HepG2 (cell line): Measurements from ENCODE around the gene CSTF2. TPM values are rescaled to one million over a fixed set of nuclear protein-coding genes. Genes with fewer than 3 reads are reported as not detected.

Source experiments
- ATAC-seq: fragments of 200-7000 bp; cut with Tn5 transposase; 3 replicates; pipeline ENCODE4 v1.9.1; 2020; ENCODE audit warnings: mild to moderate bottlenecking, moderate library complexity
- BruUV-seq: library from RNA; stranded (reverse); fragments of 400-500 nt; replicated peaks from 2 replicates; lab custom pipeline; 2021; lab: Mats Ljungman, UMichigan
- CTCF ChIA-PET: fragments of 300-600 bp; formaldehyde crosslinking; extraction: SDS; loops from one replicate; lab custom pipeline; 2021; ENCODE audit warnings: low total read pairs, inconsistent platforms, low intra/inter-chr PET ratio; lab: Yijun Ruan, JAX
- POLR2A ChIA-PET: fragments of 350-600 bp; sonication (Branson Sonifier 250); formaldehyde crosslinking; loops from one replicate; lab custom pipeline; 2020; ENCODE audit warnings: antibody characterized with exemption, inconsistent platforms; lab: Yijun Ruan, JAX
- DNase-seq: peaks from one replicate; pipeline ENCODE4 v3.0.0-alpha.2; 2015; ENCODE audit warnings: low spot score
- FAIRE-seq: peaks from 3 replicates; lab custom pipeline; 2011; peaks lifted over from hg19 to GRCh38; lab: Jason Lieb, UNC
- H2AFZ ChIP-seq: one replicate; pipeline ENCODE4 v1.6.1; 2011; ENCODE audit warnings: low read length, inconsistent platforms
- H3K27ac ChIP-seq: fragments of 300-600 bp; 3 replicates; pipeline ENCODE4 v1.8.0; 2011; ENCODE audit warnings: mixed run types, mild to moderate bottlenecking, mixed read lengths, low read length, inconsistent platforms; ENCODE audit not compliant: insufficient read depth; ENCODE audit errors: extremely low read length
- H3K27me3 ChIP-seq, 2 experiments: fragments of 200-600 bp in 1 of 2; 2 replicates in 1 of 2; 3 replicates in 1 of 2; pipeline versions ENCODE4 v1.6.0 to v1.8.0; 2011; ENCODE audit warnings: low read length in 2 of 2, mild to moderate bottlenecking in 2 of 2, moderate library complexity in 2 of 2, inconsistent platforms in 1 of 2; ENCODE audit not compliant: insufficient read depth in 2 of 2, control insufficient read depth in 1 of 2
- H3K36me3 ChIP-seq, 2 experiments: fragments of 200-600 bp in 1 of 2; replicated peaks in 1 of 2; 2 replicates in 1 of 2; 3 replicates in 1 of 2; pipeline versions ENCODE4 v1.5.1 to v1.8.0; 2011; ENCODE audit warnings: low read length in 2 of 2, inconsistent platforms in 1 of 2; ENCODE audit not compliant: insufficient read depth in 2 of 2, control insufficient read depth in 1 of 2
- H3K4me1 ChIP-seq: 2 replicates; pipeline ENCODE4 v1.5.1; 2012; ENCODE audit warnings: low read length, inconsistent platforms; ENCODE audit not compliant: insufficient read depth
- H3K4me2 ChIP-seq: 2 replicates; pipeline ENCODE4 v1.6.0; 2011; ENCODE audit warnings: low read depth, low read length, inconsistent platforms
- H3K4me3 ChIP-seq, 3 experiments: fragments of 200-600 bp in 1 of 3; sonication (generic), shearing (Covaris generic) in 1 of 3; replicated peaks in 1 of 3; 2 replicates each; pipeline ENCODE4 v1.5.1; 2011 to 2016; ENCODE audit warnings: low read length in 3 of 3, inconsistent platforms in 2 of 3, low read depth in 2 of 3, mild to moderate bottlenecking in 2 of 3, control low read depth in 1 of 3, mixed read lengths in 1 of 3; ENCODE audit not compliant: insufficient read depth in 1 of 3
- H3K79me2 ChIP-seq: one replicate; pipeline ENCODE4 v1.6.1; 2011; ENCODE audit warnings: low read length, inconsistent platforms; ENCODE audit not compliant: insufficient read depth
- H3K9ac ChIP-seq: 2 replicates; pipeline ENCODE4 v1.6.0; 2011; ENCODE audit warnings: mild to moderate bottlenecking, low read depth, low read length, inconsistent platforms; ENCODE audit not compliant: insufficient read depth
- H3K9me3 ChIP-seq: 2 replicates; pipeline ENCODE4 v1.5.1; 2012; ENCODE audit warnings: mild to moderate bottlenecking, low read length
- H4K20me1 ChIP-seq: 2 replicates; pipeline ENCODE4 v1.6.0; 2011; ENCODE audit warnings: inconsistent platforms, mild to moderate bottlenecking, low read length, moderate library complexity; ENCODE audit not compliant: insufficient read depth
- FOXA1 ChIP-seq, 2 experiments: fragments of 450-650 bp in 1 of 2; sonication (generic) in 1 of 2; formaldehyde crosslinking in 1 of 2; IDR thresholded peaks; 2 replicates each; pipeline versions ENCODE4 v1.4.0 to v1.6.1; 2016 to 2020; ENCODE audit warnings: missing genetic modification reagents in 1 of 2
- HNRNPH1 ChIP-seq: fragments of 200-400 bp; formaldehyde crosslinking; optimal IDR thresholded peaks from 2 replicates; pipeline ENCODE3; 2017; ENCODE audit warnings: mild to moderate bottlenecking, low read depth, low read length
- HOXA3 ChIP-seq: sonication (generic); formaldehyde crosslinking; IDR thresholded peaks from 2 replicates; pipeline ENCODE4 v1.5.0; 2020; ENCODE audit warnings: missing genetic modification reagents
- HOXA5 ChIP-seq: sonication (generic); formaldehyde crosslinking; IDR thresholded peaks from 2 replicates; pipeline ENCODE4 v1.4.0; 2020; ENCODE audit warnings: missing genetic modification reagents
- MTA1 ChIP-seq: sonication (generic); formaldehyde crosslinking; IDR thresholded peaks from 2 replicates; pipeline ENCODE4 v1.4.0; 2020; ENCODE audit warnings: missing genetic modification reagents, mild to moderate bottlenecking, borderline replicate concordance
- PREB ChIP-seq: sonication (generic); formaldehyde crosslinking; IDR thresholded peaks from 2 replicates; pipeline ENCODE4 v1.4.0; 2020; ENCODE audit warnings: missing genetic modification reagents
- REPIN1 ChIP-seq: sonication (generic); formaldehyde crosslinking; IDR thresholded peaks from 2 replicates; pipeline ENCODE4 v1.8.0; 2022; ENCODE audit warnings: missing genetic modification reagents, low read depth, mild to moderate bottlenecking, borderline replicate concordance
- RNF219 ChIP-seq: sonication (generic); formaldehyde crosslinking; IDR thresholded peaks from 2 replicates; pipeline ENCODE4 v1.5.0; 2020; ENCODE audit warnings: mild to moderate bottlenecking, missing genetic modification reagents
- ZFP41 ChIP-seq: sonication (generic); formaldehyde crosslinking; IDR thresholded peaks from 2 replicates; pipeline ENCODE4 v1.4.0; 2020; ENCODE audit warnings: mild to moderate bottlenecking, missing genetic modification reagents, borderline replicate concordance
- ZNF121 ChIP-seq: sonication (generic); formaldehyde crosslinking; IDR thresholded peaks from 2 replicates; pipeline ENCODE4 v1.5.0; 2020; ENCODE audit warnings: mild to moderate bottlenecking, missing genetic modification reagents
- ZNF432 ChIP-seq: sonication (generic); formaldehyde crosslinking; IDR thresholded peaks from 2 replicates; pipeline ENCODE4 v1.5.0; 2020; ENCODE audit warnings: missing genetic modification reagents, mild to moderate bottlenecking, borderline replicate concordance
- ZNF629 ChIP-seq: sonication (generic); formaldehyde crosslinking; conservative IDR thresholded peaks from 2 replicates; pipeline ENCODE4 v1.5.0; 2020; ENCODE audit warnings: missing genetic modification reagents
- WGBS: methylation state at CpG from one replicate; pipeline ENCODE4 v1.1.6; 2017; ENCODE audit warnings: low lambda C conversion rate; 5-methylcytosine and 5-hydroxymethylcytosine counted together
- in situ Hi-C: cut with HindIII; loops from 2 replicates; pipeline ENCODE4 v1.10.0; 2017; ENCODE audit warnings: low pct_unique_long_range_greater_than_20kb; ENCODE audit not compliant: extremely low pct_ligation_motif_present
- intact Hi-C: fragments of 100-400 bp; cut with micrococcal nuclease; formaldehyde crosslinking; loops from one replicate; pipeline ENCODE4 v1.10.0; 2022; ENCODE audit not compliant: unreplicated experiment
- polyA plus RNA-seq, 8 experiments: library from polyadenylated mRNA; depleted of rRNA in 3 of 8; stranded (reverse) in 7 of 8; unstranded in 1 of 8; fragments of >200 nt; fragmentation: Illumina TruSeq in 4 of 8; extraction: Trizol in 4 of 8; gene quantifications; 2 replicates each; pipeline versions ENCODE4 v1.2.1 to v1.2.3, GENCODE V29; 2011 to 2016; ENCODE audit warnings: low read depth in 4 of 8, missing spikeins in 1 of 8, mixed read lengths in 1 of 8; ENCODE audit not compliant: insufficient read depth in 1 of 8
- total RNA-seq, 5 experiments: library from RNA; depleted of rRNA; stranded (reverse); fragments of >200 nt; fragmentation: Illumina TruSeq; extraction: Trizol; gene quantifications; 2 replicates each; pipeline ENCODE4 v1.2.3, GENCODE V29; 2016; ENCODE audit warnings: low read depth in 1 of 5
- TF ChIP-seq, protein P1 (sequence below): sonication (generic); formaldehyde crosslinking; IDR thresholded peaks from 2 replicates; pipeline ENCODE4 v1.5.0; 2020; ENCODE audit warnings: missing genetic modification reagents
- TF ChIP-seq, protein P2 (sequence below): sonication (generic); formaldehyde crosslinking; IDR thresholded peaks from 2 replicates; pipeline ENCODE4 v1.5.0; 2020; ENCODE audit warnings: missing genetic modification reagents, mild to moderate bottlenecking, borderline replicate concordance
- TF ChIP-seq, protein P3 (sequence below): sonication (generic); formaldehyde crosslinking; IDR thresholded peaks from 2 replicates; pipeline ENCODE4 v1.8.1; 2022; ENCODE audit warnings: mild to moderate bottlenecking, missing genetic modification reagents
- TF ChIP-seq, protein P4 (sequence below): sonication (generic); formaldehyde crosslinking; IDR thresholded peaks from 2 replicates; pipeline ENCODE4 v1.4.0; 2020; ENCODE audit warnings: missing genetic modification reagents

CSTF2 gene
- total and polyA plus RNA-seq, 2 of the 13 experiments (the other 11 are each of a cell fraction or from before 2014, with no cell fraction given), result 19.7 to 26.7 TPM

- TF ChIP-seq, protein P1, sequence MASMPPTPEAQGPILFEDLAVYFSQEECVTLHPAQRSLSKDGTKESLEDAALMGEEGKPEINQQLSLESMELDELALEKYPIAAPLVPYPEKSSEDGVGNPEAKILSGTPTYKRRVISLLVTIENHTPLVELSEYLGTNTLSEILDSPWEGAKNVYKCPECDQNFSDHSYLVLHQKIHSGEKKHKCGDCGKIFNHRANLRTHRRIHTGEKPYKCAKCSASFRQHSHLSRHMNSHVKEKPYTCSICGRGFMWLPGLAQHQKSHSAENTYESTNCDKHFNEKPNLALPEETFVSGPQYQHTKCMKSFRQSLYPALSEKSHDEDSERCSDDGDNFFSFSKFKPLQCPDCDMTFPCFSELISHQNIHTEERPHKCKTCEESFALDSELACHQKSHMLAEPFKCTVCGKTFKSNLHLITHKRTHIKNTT, result no peak
- TF ChIP-seq, protein P2, sequence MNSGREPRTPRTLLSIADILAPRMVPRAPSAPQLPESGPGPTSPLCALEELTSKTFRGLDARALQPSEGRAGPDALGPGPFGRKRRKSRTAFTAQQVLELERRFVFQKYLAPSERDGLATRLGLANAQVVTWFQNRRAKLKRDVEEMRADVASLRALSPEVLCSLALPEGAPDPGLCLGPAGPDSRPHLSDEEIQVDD (CRISPR knock-in tag), result no peak
Measured at GRCh38 chrX:100850317-100850716, 30.1 kb downstream of the CSTF2 start (continued).

- no peak overlapping the region for H3K9ac ChIP-seq
- CTCF ChIA-PET, result no interaction called here
- no TSS peak for BruUV-seq
- intact Hi-C loops, result no loop called here
- FAIRE-seq (no peak), DNase-seq (no peak), ATAC-seq (no peak)
- no peak overlapping the region for H3K4me2 ChIP-seq
- H3K79me2 ChIP-seq, result no peaks in the 10 kb centered on the region
- no peak overlapping the region for H2AFZ ChIP-seq
- H3K4me3 ChIP-seq, result no peak overlapping the region
- no peaks in the 10 kb centered on the region for H3K9me3 ChIP-seq
- no peak overlapping the region for H3K27ac ChIP-seq
- H3K27me3 ChIP-seq, result no peaks in the 10 kb centered on the region
- no peaks in the 10 kb centered on the region for H3K4me1 ChIP-seq
- in situ Hi-C loops, result no loop called here
- no peaks in the 10 kb centered on the region for H3K36me3 ChIP-seq
- POLR2A ChIA-PET, result no interaction called here
- 0% methylated on average over 2 of the region's 2 CpGs for WGBS
- H4K20me1 ChIP-seq, result no peaks in the 10 kb centered on the region
- no peak for TF ChIP-seq MTA1 (CRISPR knock-in tag)
- no peak for TF ChIP-seq REPIN1 (CRISPR knock-in tag)
- TF ChIP-seq FOXA1 (IDR thresholded peaks at IDR 0.05), result no peak
- TF ChIP-seq FOXA1 (CRISPR knock-in tag; IDR thresholded peaks at IDR 0.05), result no peak
- TF ChIP-seq PREB (CRISPR knock-in tag), result no peak
- TF ChIP-seq HOXA5 (CRISPR knock-in tag), result no peak
- no peak for TF ChIP-seq HNRNPH1
- TF ChIP-seq ZNF629 (CRISPR knock-in tag), result no peak
- TF ChIP-seq HOXA3 (CRISPR knock-in tag), result no peak
- no peak for TF ChIP-seq RNF219 (CRISPR knock-in tag)
- TF ChIP-seq, protein P3, sequence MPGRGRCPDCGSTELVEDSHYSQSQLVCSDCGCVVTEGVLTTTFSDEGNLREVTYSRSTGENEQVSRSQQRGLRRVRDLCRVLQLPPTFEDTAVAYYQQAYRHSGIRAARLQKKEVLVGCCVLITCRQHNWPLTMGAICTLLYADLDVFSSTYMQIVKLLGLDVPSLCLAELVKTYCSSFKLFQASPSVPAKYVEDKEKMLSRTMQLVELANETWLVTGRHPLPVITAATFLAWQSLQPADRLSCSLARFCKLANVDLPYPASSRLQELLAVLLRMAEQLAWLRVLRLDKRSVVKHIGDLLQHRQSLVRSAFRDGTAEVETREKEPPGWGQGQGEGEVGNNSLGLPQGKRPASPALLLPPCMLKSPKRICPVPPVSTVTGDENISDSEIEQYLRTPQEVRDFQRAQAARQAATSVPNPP (CRISPR knock-in tag), result no peak
- TF ChIP-seq ZNF432, result no peak
- TF ChIP-seq ZFP41 (CRISPR knock-in tag), result no peak
- TF ChIP-seq ZNF121 (CRISPR knock-in tag), result no peak
- TF ChIP-seq, protein P4, sequence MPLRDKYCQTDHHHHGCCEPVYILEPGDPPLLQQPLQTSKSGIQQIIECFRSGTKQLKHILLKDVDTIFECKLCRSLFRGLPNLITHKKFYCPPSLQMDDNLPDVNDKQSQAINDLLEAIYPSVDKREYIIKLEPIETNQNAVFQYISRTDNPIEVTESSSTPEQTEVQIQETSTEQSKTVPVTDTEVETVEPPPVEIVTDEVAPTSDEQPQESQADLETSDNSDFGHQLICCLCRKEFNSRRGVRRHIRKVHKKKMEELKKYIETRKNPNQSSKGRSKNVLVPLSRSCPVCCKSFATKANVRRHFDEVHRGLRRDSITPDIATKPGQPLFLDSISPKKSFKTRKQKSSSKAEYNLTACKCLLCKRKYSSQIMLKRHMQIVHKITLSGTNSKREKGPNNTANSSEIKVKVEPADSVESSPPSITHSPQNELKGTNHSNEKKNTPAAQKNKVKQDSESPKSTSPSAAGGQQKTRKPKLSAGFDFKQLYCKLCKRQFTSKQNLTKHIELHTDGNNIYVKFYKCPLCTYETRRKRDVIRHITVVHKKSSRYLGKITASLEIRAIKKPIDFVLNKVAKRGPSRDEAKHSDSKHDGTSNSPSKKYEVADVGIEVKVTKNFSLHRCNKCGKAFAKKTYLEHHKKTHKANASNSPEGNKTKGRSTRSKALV (CRISPR knock-in tag), result no peak
Measured at GRCh38 chrX:100852810-100853209, 32.6 kb downstream of the CSTF2 start.
